GM12872 (cell line): ENCODE results near the gene RNF214.

Experiments used
- TF ChIP-seq, protein P1 (sequence below): IDR thresholded peaks from 3 replicates; pipeline ENCODE4 v1.5.1; 2011; ENCODE audit warnings: low read depth, mild to moderate bottlenecking, low read length, moderate library complexity; ENCODE audit not compliant: insufficient read depth

RNF214 gene

GRCh38 chr11:117249571-117249970 is 17.1 kb downstream of the RNF214 start:
- TF ChIP-seq, protein P1, sequence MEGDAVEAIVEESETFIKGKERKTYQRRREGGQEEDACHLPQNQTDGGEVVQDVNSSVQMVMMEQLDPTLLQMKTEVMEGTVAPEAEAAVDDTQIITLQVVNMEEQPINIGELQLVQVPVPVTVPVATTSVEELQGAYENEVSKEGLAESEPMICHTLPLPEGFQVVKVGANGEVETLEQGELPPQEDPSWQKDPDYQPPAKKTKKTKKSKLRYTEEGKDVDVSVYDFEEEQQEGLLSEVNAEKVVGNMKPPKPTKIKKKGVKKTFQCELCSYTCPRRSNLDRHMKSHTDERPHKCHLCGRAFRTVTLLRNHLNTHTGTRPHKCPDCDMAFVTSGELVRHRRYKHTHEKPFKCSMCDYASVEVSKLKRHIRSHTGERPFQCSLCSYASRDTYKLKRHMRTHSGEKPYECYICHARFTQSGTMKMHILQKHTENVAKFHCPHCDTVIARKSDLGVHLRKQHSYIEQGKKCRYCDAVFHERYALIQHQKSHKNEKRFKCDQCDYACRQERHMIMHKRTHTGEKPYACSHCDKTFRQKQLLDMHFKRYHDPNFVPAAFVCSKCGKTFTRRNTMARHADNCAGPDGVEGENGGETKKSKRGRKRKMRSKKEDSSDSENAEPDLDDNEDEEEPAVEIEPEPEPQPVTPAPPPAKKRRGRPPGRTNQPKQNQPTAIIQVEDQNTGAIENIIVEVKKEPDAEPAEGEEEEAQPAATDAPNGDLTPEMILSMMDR: no peak

DNA sequence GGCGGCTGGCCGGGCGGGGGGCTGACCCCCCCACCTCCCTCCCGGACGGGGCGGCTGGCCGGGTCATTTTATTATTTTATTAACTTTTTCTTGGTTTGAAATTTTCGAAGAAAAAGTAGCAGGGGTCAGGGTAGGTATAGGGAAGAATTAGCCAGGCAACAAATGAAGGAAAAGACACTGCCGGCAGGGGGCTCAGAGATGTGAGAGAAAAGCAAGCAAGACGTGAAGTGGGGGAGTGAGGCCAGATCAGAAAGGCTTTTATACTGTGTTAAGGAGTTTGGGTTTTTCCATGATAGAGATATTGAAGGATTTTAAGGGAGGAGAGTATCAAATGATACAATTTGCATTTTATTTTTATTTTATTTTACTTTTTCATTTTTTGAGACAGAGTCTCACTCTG is 19.0 kb downstream of the RNF214 start:
- TF ChIP-seq, protein P1: no peak

DNA sequence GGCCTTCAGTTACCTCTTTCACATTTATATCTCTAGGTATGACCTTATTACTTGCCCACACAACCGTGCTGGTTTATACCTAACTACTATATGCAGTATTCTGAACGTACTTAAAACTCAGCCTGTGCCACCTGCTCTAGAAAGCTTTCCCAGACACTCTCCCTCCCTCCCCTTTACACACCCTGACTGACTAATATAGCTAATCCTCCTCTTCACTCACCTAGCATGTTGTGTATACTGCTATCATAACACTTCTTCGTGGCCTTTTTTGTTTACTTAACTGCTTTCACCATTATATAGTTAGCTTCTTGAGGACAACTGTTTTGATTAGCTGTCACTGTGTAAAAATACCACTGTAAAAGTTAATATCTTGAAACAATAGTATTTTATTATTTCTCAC is 23.5 kb downstream of the RNF214 start:
- TF ChIP-seq, protein P1: no peak

GRCh38 chr11:117256573-117256972 is 24.1 kb downstream of the RNF214 start:
- TF ChIP-seq, protein P1: no peak

DNA sequence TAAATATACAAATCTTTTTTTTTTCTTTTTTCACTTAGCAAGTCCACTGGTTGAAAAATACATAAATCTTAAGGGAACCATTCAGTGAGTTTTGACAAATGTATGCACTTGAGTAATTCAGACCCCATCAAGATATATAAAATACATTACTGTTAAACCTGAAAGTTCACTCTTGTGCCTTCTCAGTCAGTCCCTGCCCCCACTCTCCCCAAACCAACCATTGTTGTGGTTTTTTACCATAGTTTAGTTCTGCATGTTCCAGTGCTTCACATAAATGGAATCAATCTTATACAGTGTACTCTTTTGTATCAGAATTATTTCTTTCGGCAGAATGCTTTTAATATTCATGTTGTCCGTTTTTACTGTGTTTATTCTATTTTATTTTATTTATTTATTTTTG is 26.1 kb downstream of the RNF214 start:
- TF ChIP-seq, protein P1: no peak

DNA sequence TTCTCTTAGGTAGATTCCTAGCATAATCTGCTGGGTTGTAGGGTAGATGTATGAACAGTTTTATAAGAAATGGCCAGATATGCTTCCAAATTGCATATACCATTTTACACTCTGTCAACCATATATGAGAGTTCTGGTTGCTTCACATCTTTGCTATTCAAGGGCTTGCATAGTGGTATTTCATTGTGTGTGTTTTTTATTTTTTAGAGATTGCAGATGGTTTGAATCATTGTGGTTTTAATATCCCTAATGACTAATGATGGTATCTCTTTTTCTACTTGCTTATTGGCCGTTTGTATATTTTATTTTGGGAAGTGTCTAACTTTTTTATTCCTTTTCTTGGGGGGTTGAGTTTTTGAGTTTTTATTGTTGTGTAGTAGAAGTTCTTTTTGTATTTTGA is 26.9 kb downstream of the RNF214 start:
- TF ChIP-seq, protein P1: no peak

DNA sequence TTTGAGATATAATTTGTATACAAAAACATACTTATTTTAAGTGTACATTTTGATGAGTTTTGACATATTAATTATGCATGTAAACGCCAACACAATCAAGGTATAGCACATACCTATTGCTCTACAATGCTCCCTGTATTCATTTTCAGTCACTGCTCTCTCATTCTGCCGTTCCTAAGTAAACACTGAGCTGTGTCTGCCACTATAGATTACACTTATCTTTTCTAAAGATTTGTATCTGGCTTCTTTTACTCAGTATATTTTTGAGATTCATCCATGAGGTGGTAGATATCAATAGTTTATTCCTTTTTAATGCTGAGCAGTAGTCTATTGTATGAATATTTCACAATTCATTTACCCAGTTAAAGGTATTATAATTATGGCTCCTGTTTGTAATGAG is 33.3 kb downstream of the RNF214 start:
- TF ChIP-seq, protein P1: no peak

- TF ChIP-seq, protein P1: no peak
These were observed 37.4 kb downstream of the RNF214 start for GRCh38 chr11:117269856-117270255.
